ENCODE results near the gene FRMD1.

- no peak for TF ChIP-seq GATA2 (IDR thresholded peaks at IDR 0.05; ENCODE audit: low read depth, low read length)
- TF ChIP-seq GATA3 (IDR thresholded peaks at IDR 0.05; ENCODE audit: low read depth, low read length): no peak
These were observed 44.5 kb downstream of the FRMD1 start for GRCh38 chr6:168034537-168034936.

All from SH-SY5Y (cell line).